ENCODE results near the gene TPST2.

DNA sequence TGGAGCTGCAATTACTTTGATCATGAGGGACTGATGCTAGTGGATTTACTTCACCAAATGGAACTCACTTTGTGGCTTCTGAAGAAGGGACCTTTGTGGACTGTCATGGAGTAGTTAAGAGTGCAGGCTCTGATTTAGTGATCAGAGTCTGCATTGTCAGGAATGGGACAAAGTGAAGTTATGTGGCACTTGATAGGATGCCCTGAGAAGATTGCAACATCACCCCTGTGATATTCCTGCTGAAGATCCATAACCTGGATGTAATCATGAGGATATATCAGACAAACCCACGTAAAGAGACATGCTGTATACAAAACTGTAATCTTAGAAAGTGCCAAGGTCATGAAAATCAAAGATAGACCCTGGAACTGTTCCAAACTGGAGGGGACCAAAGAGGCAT is 76.1 kb downstream of the TPST2 start:
- TF ChIP-seq, protein P1, sequence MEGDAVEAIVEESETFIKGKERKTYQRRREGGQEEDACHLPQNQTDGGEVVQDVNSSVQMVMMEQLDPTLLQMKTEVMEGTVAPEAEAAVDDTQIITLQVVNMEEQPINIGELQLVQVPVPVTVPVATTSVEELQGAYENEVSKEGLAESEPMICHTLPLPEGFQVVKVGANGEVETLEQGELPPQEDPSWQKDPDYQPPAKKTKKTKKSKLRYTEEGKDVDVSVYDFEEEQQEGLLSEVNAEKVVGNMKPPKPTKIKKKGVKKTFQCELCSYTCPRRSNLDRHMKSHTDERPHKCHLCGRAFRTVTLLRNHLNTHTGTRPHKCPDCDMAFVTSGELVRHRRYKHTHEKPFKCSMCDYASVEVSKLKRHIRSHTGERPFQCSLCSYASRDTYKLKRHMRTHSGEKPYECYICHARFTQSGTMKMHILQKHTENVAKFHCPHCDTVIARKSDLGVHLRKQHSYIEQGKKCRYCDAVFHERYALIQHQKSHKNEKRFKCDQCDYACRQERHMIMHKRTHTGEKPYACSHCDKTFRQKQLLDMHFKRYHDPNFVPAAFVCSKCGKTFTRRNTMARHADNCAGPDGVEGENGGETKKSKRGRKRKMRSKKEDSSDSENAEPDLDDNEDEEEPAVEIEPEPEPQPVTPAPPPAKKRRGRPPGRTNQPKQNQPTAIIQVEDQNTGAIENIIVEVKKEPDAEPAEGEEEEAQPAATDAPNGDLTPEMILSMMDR (IDR thresholded peaks at IDR 0.05; ENCODE audit: low read depth, low read length, poor library complexity, severe bottlenecking), result no peak
- no peak for TF ChIP-seq EZH2phosphoT487 (IDR thresholded peaks at IDR 0.05; ENCODE audit: borderline replicate concordance, low read length)
